MM.1S (cell line): ENCODE results near the gene ST6GAL1.

Source experiments
- CTCF ChIP-seq: fragments of 300-600 bp; sonication (generic); IDR thresholded peaks from 2 replicates; pipeline ENCODE4 v1.5.1; 2016; ENCODE audit warnings: antibody characterized with exemption, low read length, mixed read lengths
- EZH2 ChIP-seq: fragments of 300-600 bp; sonication (generic); optimal IDR thresholded peaks from 2 replicates; pipeline ENCODE3; 2017; ENCODE audit warnings: low read depth, mild to moderate bottlenecking, antibody characterized with exemption, low read length, mixed read lengths

GRCh38 chr3:186997473-186997939, 67.2 kb downstream of the ST6GAL1 start:
- TF ChIP-seq CTCF (no peak), EZH2 (no peak)
